GM13976 (cell line): ENCODE data around the gene PLSCR1.

Source experiments
- DNase-seq: peaks from one replicate; pipeline ENCODE4 v3.0.0; 2012; ENCODE audit warnings: low spot score
- in situ Hi-C: fragments of 300-500 bp; cut with MboI; formaldehyde crosslinking; loops from one replicate; pipeline ENCODE4 v1.12.0; 2022; ENCODE audit warnings: low sequenced_read_pairs, mixed read lengths, inconsistent platforms; ENCODE audit not compliant: unreplicated experiment
- TF ChIP-seq, protein P1 (sequence below): IDR thresholded peaks from 2 replicates; pipeline ENCODE4 v1.5.1; 2012; ENCODE audit warnings: borderline replicate concordance, mild to moderate bottlenecking; ENCODE audit not compliant: insufficient read depth; ENCODE audit errors: extremely low read depth, missing control alignments, control extremely low read depth

The PLSCR1 gene

DNA sequence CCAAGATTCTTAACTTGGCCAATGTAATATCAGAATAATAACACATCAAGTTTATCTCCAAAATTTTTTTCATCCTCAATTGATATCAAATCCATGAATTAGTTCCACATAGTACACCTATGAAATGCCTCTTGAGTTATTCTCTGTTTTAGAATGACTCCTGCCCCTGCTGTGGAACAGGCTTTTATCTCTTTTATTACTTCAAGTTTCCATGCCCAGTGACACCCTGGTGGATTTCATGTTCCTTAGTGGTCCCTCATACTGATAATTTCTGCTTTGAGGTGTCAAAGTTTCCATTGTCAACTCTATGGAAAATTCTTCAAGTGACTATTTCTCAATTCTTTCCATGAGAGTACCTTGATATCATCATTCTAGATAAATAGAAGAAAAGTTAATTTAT lies 24.6 kb downstream of the PLSCR1 start:
- in situ Hi-C loops, result no loop called here
- no peak for DNase-seq
- TF ChIP-seq, protein P1, sequence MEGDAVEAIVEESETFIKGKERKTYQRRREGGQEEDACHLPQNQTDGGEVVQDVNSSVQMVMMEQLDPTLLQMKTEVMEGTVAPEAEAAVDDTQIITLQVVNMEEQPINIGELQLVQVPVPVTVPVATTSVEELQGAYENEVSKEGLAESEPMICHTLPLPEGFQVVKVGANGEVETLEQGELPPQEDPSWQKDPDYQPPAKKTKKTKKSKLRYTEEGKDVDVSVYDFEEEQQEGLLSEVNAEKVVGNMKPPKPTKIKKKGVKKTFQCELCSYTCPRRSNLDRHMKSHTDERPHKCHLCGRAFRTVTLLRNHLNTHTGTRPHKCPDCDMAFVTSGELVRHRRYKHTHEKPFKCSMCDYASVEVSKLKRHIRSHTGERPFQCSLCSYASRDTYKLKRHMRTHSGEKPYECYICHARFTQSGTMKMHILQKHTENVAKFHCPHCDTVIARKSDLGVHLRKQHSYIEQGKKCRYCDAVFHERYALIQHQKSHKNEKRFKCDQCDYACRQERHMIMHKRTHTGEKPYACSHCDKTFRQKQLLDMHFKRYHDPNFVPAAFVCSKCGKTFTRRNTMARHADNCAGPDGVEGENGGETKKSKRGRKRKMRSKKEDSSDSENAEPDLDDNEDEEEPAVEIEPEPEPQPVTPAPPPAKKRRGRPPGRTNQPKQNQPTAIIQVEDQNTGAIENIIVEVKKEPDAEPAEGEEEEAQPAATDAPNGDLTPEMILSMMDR, result no peak

GRCh38 chr3:146517684-146518435 lies 26.5 kb downstream of the PLSCR1 start:
- in situ Hi-C loops, result no loop called here
- TF ChIP-seq, protein P1, result no peak
- no peak for DNase-seq

DNA sequence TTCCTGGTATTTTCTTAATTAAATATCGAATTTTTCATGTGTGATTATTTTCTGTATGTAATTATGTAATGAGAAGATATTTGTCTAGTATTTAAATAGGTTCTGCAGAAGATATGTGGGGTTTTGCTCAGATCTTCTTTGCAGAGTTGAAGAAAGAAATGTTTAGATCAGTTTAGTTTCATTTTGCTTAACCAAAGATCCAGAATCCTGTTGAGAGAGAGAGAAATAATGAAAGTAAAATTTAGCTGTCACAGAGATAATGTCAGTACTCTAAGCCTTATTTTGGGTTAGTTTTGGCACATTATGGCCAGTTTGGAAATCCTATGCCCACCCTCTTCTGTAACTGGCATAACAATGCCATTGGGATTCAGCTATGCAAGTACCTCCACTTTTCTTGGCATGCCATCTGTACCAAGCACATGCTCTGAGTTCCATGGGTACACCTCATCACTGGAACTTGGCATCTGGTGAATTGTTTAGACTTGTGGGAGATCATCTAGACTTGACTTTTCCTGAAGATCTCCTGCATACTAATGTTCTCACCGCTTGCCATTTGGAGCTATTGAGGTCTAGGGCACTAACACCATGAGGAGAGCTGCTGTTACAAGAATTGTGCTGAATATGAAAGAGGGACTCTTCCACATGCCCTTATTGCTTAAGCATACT lies 30.9 kb downstream of the PLSCR1 start:
- DNase-seq, result no peak
- in situ Hi-C loops, result no loop called here
- TF ChIP-seq, protein P1, result no peak

DNA sequence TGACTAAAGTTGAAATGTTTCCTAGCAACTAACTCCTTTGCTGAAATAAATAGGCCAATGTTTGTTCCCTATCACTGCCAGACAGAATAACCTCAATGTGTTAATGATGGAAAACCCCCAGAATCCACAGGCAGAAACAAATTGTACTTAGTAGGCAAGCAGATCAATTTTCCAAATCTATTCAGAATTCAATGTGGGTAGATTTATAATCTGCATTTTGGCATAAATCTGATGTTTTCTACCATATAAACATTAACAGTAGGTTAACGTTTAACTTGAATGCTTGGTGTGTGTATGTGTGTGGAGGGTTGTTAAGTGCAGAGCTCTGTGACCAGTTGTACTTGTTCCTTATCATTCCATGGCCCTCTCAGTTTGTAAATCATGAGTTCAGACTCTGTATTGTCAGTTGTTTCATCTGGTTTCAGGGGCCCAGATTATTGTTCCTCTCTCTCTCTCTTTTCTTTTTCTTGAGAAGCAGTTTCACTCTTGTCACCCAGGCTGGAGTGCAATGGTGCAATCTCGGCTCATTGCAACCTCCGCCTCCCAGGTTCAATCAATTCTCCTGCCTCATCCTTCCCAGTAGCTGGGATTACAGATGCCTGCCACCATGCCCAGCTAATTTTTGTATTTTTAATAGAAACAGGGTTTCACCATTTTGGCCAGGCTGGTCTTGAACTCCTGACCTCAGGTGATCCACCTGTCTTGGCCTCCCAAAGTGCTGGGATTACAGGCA lies 32.8 kb downstream of the PLSCR1 start:
- in situ Hi-C loops, result no loop called here
- TF ChIP-seq, protein P1, result no peak
- DNase-seq, result no peak

GRCh38 chr3:146507331-146508120 lies 36.9 kb downstream of the PLSCR1 start:
- in situ Hi-C loops, result no loop called here
- no peak for DNase-seq
- TF ChIP-seq, protein P1, result no peak

DNA sequence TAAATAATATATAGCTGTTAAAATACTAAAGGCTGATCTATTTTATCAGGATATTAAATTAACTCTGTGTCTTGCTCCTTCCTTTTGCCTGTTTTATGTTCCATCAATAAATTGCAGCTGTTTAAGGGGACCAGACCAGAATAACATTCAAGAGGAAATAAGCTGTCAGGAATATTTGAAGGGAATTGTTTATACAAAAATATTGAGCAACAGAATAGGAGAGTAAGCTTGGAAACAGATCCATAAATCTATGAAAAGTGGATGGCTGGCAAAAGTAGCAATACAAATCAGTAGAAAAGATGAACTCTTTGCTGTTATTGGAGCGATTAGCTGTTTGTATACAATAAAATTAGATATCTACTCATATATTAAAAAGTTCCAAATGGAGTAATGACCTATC lies 38.9 kb downstream of the PLSCR1 start:
- in situ Hi-C loops, result no loop called here
- no peak for DNase-seq
- TF ChIP-seq, protein P1, result no peak
